Loucy (cell line): ENCODE results near the gene MBNL3.

Source experiments
- H2AFZ ChIP-seq: fragments of 200-600 bp; sonication (generic); 2 replicates; pipeline ENCODE4 v1.6.0; 2016; ENCODE audit warnings: antibody characterized with exemption, mild to moderate bottlenecking, low read length, moderate library complexity
- H3F3A ChIP-seq: fragments of 200-600 bp; 2 replicates; pipeline ENCODE4 v1.6.0; 2016; ENCODE audit warnings: antibody characterized with exemption, low read depth, mild to moderate bottlenecking
- H3K27me3 ChIP-seq: fragments of 200-600 bp; sonication (generic); 2 replicates; pipeline ENCODE4 v1.6.1; 2014; ENCODE audit warnings: low read length, mild to moderate bottlenecking; ENCODE audit not compliant: insufficient read depth, poor library complexity, severe bottlenecking
- H3K36me3 ChIP-seq: fragments of 200-600 bp; sonication (generic); 2 replicates; pipeline ENCODE4 v1.6.1; 2016; ENCODE audit warnings: low read length; ENCODE audit not compliant: insufficient read depth
- H3K4me1 ChIP-seq: fragments of 200-600 bp; sonication (generic); 2 replicates; pipeline ENCODE4 v1.5.1; 2014; ENCODE audit warnings: low read length, mild to moderate bottlenecking; ENCODE audit not compliant: insufficient read depth, poor library complexity, severe bottlenecking
- H3K4me2 ChIP-seq: fragments of 200-600 bp; sonication (generic); 2 replicates; pipeline ENCODE4 v1.6.0; 2014; ENCODE audit warnings: antibody characterized with exemption, low read length, low read depth, mild to moderate bottlenecking; ENCODE audit not compliant: poor library complexity, severe bottlenecking
- H3K4me3 ChIP-seq: fragments of 200-600 bp; sonication (generic); 2 replicates; pipeline ENCODE4 v1.5.1; 2014; ENCODE audit warnings: low read length, mild to moderate bottlenecking, mixed read lengths; ENCODE audit not compliant: poor library complexity, severe bottlenecking
- H3K79me2 ChIP-seq: fragments of 200-600 bp; sonication (generic); 2 replicates; pipeline ENCODE4 v1.6.1; 2014; ENCODE audit warnings: low read length; ENCODE audit not compliant: insufficient read depth
- H3K9ac ChIP-seq: fragments of 200-600 bp; sonication (generic); 2 replicates; pipeline ENCODE4 v1.6.0; 2014; ENCODE audit warnings: mild to moderate bottlenecking, low read depth, low read length, moderate library complexity; ENCODE audit not compliant: poor library complexity, severe bottlenecking
- H3K9me2 ChIP-seq: fragments of 200-600 bp; sonication (generic); replicated peaks from 2 replicates; pipeline ENCODE4 v1.6.1; 2016; ENCODE audit warnings: low read depth, low read length, mixed read lengths
- H3K9me3 ChIP-seq: fragments of 200-600 bp; sonication (generic); 2 replicates; pipeline ENCODE4 v1.6.1; 2014; ENCODE audit warnings: mild to moderate bottlenecking, antibody characterized with exemption, low read length, low read depth; ENCODE audit not compliant: insufficient read depth
- H4K20me1 ChIP-seq: fragments of 200-600 bp; sonication (generic); 2 replicates; pipeline ENCODE4 v1.6.0; 2014; ENCODE audit warnings: antibody characterized with exemption, low read length, mild to moderate bottlenecking; ENCODE audit not compliant: insufficient read depth, poor library complexity, severe bottlenecking
- CTCF ChIP-seq: fragments of 200-600 bp; sonication (generic); conservative IDR thresholded peaks from 2 replicates; pipeline ENCODE4 v1.5.1; 2014; ENCODE audit warnings: mild to moderate bottlenecking, antibody characterized with exemption, low read length
- EZH2phosphoT487 ChIP-seq: fragments of 200-600 bp; IDR thresholded peaks from 2 replicates; pipeline ENCODE4 v1.6.1; 2018; ENCODE audit warnings: antibody characterized with exemption, mild to moderate bottlenecking, moderate library complexity, borderline replicate concordance

The MBNL3 gene

GRCh38 chrX:132443196-132444135 lies 45.4 kb downstream of the MBNL3 start:
- no peak overlapping the region for H3K9ac ChIP-seq
- no peaks in the 10 kb centered on the region for H3K9me3 ChIP-seq
- H3K4me2 ChIP-seq: no peak overlapping the region
- no peaks in the 10 kb centered on the region for H3K9me2 ChIP-seq
- H3K27me3 ChIP-seq: no peaks in the 10 kb centered on the region
- H3K79me2 ChIP-seq: no peaks in the 10 kb centered on the region
- H2AFZ ChIP-seq: no peak overlapping the region
- no peaks in the 10 kb centered on the region for H4K20me1 ChIP-seq
- no peak for TF ChIP-seq EZH2phosphoT487
- TF ChIP-seq CTCF: no peak
- H3K36me3 ChIP-seq: no peaks in the 10 kb centered on the region
- no peaks in the 10 kb centered on the region for H3F3A ChIP-seq
- H3K4me3 ChIP-seq: no peak overlapping the region
- H3K4me1 ChIP-seq: no peaks in the 10 kb centered on the region

GRCh38 chrX:132442691-132443090 lies 46.1 kb downstream of the MBNL3 start:
- no peaks in the 10 kb centered on the region for H3K36me3 ChIP-seq
- H2AFZ ChIP-seq: no peak overlapping the region
- H3K9ac ChIP-seq: no peak overlapping the region
- H3K4me1 ChIP-seq: no peaks in the 10 kb centered on the region
- H3K79me2 ChIP-seq: no peaks in the 10 kb centered on the region
- no peaks in the 10 kb centered on the region for H4K20me1 ChIP-seq
- no peak overlapping the region for H3K4me3 ChIP-seq
- TF ChIP-seq EZH2phosphoT487 (no peak), CTCF (no peak)
- no peaks in the 10 kb centered on the region for H3F3A ChIP-seq
- no peaks in the 10 kb centered on the region for H3K9me2 ChIP-seq
- H3K9me3 ChIP-seq: no peaks in the 10 kb centered on the region
- no peaks in the 10 kb centered on the region for H3K27me3 ChIP-seq
- H3K4me2 ChIP-seq: no peak overlapping the region

- no peaks in the 10 kb centered on the region for H3K4me1 ChIP-seq
- no peaks in the 10 kb centered on the region for H3K9me3 ChIP-seq
- no peak overlapping the region for H3K9ac ChIP-seq
- H2AFZ ChIP-seq: no peak overlapping the region
- no peak overlapping the region for H3K4me3 ChIP-seq
- H3K9me2 ChIP-seq: no peaks in the 10 kb centered on the region
- no peaks in the 10 kb centered on the region for H3K27me3 ChIP-seq
- H3K36me3 ChIP-seq: no peaks in the 10 kb centered on the region
- H3F3A ChIP-seq: no peaks in the 10 kb centered on the region
- H3K79me2 ChIP-seq: no peaks in the 10 kb centered on the region
- H4K20me1 ChIP-seq: no peaks in the 10 kb centered on the region
- H3K4me2 ChIP-seq: no peak overlapping the region
- TF ChIP-seq EZH2phosphoT487 (no peak), CTCF (no peak)
These were observed 53.6 kb downstream of the MBNL3 start for GRCh38 chrX:132435222-132435621.
